Endodermal cell (in vitro differentiated cells): ENCODE measurements around the gene CNGB1. TPM values are rescaled to one million over a fixed set of nuclear protein-coding genes. Genes with fewer than 3 reads are reported as not detected.
"Not testable (repeated sequence)": the region's sequence is repeated elsewhere in the genome, so short reads cannot be mapped to it uniquely, and the experiment has no call there.

Experiments used
- DNase-seq: peaks from one replicate; pipeline ENCODE4 v3.0.0-alpha.2; 2017
- H3K27ac ChIP-seq: 2 replicates; pipeline ENCODE4 v1.5.1; 2013; ENCODE audit warnings: mild to moderate bottlenecking, low read depth, low read length, moderate library complexity
- H3K27me3 ChIP-seq: 2 replicates; pipeline ENCODE4 v1.6.1; 2013; ENCODE audit warnings: mild to moderate bottlenecking, low read length, moderate library complexity; ENCODE audit not compliant: insufficient read depth, control insufficient read depth, poor library complexity, severe bottlenecking
- H3K36me3 ChIP-seq: 2 replicates; pipeline ENCODE4 v1.7.0; 2013; ENCODE audit warnings: mild to moderate bottlenecking, low read length, moderate library complexity; ENCODE audit not compliant: control insufficient read depth, insufficient read depth
- H3K4me1 ChIP-seq: one replicate; pipeline ENCODE4 v1.7.0; 2013; ENCODE audit warnings: low read length; ENCODE audit not compliant: control insufficient read depth, insufficient read depth
- H3K4me3 ChIP-seq: 2 replicates; pipeline ENCODE4 v1.5.1; 2013; ENCODE audit warnings: mild to moderate bottlenecking, low read length, moderate library complexity
- H3K9ac ChIP-seq: 2 replicates; pipeline ENCODE4 v1.6.1; 2013; ENCODE audit warnings: mild to moderate bottlenecking, low read length, moderate library complexity; ENCODE audit not compliant: poor library complexity, severe bottlenecking; ENCODE audit errors: extremely low read depth
- H3K9me3 ChIP-seq: 2 replicates; pipeline ENCODE4 v1.6.1; 2013; ENCODE audit warnings: mild to moderate bottlenecking, low read length, moderate library complexity; ENCODE audit not compliant: control insufficient read depth
- H3K27ac Mint-ChIP-seq: 2 replicates; pipeline ENCODE4 v1.8.0; 2020; ENCODE audit warnings: mixed read lengths
- H3K27me3 Mint-ChIP-seq: 2 replicates; pipeline ENCODE4 v1.8.0; 2021; ENCODE audit warnings: mild to moderate bottlenecking, mixed read lengths; ENCODE audit not compliant: insufficient read depth
- H3K36me3 Mint-ChIP-seq: 2 replicates; pipeline ENCODE4 v1.8.0; 2020; ENCODE audit warnings: low read depth, mixed read lengths
- H3K4me1 Mint-ChIP-seq: 2 replicates; pipeline ENCODE4 v1.8.0; 2020; ENCODE audit warnings: mixed read lengths
- H3K4me3 Mint-ChIP-seq: 2 replicates; pipeline ENCODE4 v1.8.0; 2020; ENCODE audit warnings: mild to moderate bottlenecking, moderate library complexity, mixed read lengths
- H3K9me3 Mint-ChIP-seq: 2 replicates; pipeline ENCODE4 v1.8.0; 2020; ENCODE audit warnings: mild to moderate bottlenecking, mixed read lengths
- WGBS, 2 experiments: methylation state at CpG; one replicate each; pipeline versions ENCODE4 v1.1.5 to v1.1.7; 2013; ENCODE audit warnings: missing lambda C conversion rate in 2 of 2, mixed read lengths in 1 of 2; ENCODE audit not compliant: insufficient coverage in 1 of 2, insufficient read length in 1 of 2; 5-methylcytosine and 5-hydroxymethylcytosine counted together
- total RNA-seq, 2 donors: library from RNA; stranded (reverse); fragmentation: NEBNext Ultra II Directional in 1 of 2; extraction: Animal tissue kit (Norgen Biotek cat#: 25700) in 1 of 2; gene quantifications; 2 replicates in 1 of 2; 3 replicates in 1 of 2; pipeline ENCODE4 v1.2.1, GENCODE V29; 2021
- TF ChIP-seq, protein P1 (sequence below): fragments of 200-600 bp; sonication (generic); conservative IDR thresholded peaks from 2 replicates; pipeline ENCODE4 v1.5.0; 2021; ENCODE audit warnings: antibody characterized with exemption, mild to moderate bottlenecking

CNGB1 gene
- total RNA-seq, 2 donors from 2014 or later = 0.29 to 0.60 TPM

DNA sequence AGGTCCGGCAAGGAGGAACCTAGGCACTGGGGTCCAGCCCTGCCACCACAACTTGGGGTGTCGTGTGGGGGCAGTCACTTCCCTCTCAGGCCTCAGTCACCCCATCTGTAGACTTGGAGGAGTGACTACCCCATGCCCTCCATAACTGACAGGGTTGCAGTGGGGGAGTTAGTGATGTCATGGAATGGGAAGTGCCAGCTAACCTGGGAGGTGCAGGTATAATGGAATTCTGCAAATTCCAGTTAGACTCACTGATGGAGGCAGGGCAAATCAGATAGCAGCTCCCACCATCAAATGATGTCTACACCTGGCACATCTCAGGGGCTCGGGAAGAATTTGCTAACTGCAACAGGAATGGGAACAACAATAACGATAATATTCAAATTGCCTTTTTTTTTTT is 72.9 kb downstream of the CNGB1 start:
- 85 to 94% methylated on average over 4 of the region's 4 CpGs for WGBS, 2 experiments
- H3K9ac ChIP-seq = no peak overlapping the region
- H3K9me3 ChIP-seq = no peaks in the 10 kb centered on the region
- DNase-seq = no peak
- H3K27me3 ChIP-seq = no peaks in the 10 kb centered on the region
- no peaks in the 10 kb centered on the region for H3K36me3 ChIP-seq
- H3K4me1 Mint-ChIP-seq = peaks cover 17% of the 10 kb centered on the region
- no peaks in the 10 kb centered on the region for H3K4me1 ChIP-seq
- TF ChIP-seq, protein P1, sequence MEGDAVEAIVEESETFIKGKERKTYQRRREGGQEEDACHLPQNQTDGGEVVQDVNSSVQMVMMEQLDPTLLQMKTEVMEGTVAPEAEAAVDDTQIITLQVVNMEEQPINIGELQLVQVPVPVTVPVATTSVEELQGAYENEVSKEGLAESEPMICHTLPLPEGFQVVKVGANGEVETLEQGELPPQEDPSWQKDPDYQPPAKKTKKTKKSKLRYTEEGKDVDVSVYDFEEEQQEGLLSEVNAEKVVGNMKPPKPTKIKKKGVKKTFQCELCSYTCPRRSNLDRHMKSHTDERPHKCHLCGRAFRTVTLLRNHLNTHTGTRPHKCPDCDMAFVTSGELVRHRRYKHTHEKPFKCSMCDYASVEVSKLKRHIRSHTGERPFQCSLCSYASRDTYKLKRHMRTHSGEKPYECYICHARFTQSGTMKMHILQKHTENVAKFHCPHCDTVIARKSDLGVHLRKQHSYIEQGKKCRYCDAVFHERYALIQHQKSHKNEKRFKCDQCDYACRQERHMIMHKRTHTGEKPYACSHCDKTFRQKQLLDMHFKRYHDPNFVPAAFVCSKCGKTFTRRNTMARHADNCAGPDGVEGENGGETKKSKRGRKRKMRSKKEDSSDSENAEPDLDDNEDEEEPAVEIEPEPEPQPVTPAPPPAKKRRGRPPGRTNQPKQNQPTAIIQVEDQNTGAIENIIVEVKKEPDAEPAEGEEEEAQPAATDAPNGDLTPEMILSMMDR = no peak
- H3K27me3 Mint-ChIP-seq = no peaks in the 10 kb centered on the region
- H3K9me3 Mint-ChIP-seq = no peaks in the 10 kb centered on the region
- peak overlapping the region; percentile 48 for H3K27ac Mint-ChIP-seq
- no peaks in the 10 kb centered on the region for H3K36me3 Mint-ChIP-seq
- H3K4me3 Mint-ChIP-seq = no peak overlapping the region
- no peak overlapping the region for H3K27ac ChIP-seq
- H3K4me3 ChIP-seq = no peak overlapping the region

DNA sequence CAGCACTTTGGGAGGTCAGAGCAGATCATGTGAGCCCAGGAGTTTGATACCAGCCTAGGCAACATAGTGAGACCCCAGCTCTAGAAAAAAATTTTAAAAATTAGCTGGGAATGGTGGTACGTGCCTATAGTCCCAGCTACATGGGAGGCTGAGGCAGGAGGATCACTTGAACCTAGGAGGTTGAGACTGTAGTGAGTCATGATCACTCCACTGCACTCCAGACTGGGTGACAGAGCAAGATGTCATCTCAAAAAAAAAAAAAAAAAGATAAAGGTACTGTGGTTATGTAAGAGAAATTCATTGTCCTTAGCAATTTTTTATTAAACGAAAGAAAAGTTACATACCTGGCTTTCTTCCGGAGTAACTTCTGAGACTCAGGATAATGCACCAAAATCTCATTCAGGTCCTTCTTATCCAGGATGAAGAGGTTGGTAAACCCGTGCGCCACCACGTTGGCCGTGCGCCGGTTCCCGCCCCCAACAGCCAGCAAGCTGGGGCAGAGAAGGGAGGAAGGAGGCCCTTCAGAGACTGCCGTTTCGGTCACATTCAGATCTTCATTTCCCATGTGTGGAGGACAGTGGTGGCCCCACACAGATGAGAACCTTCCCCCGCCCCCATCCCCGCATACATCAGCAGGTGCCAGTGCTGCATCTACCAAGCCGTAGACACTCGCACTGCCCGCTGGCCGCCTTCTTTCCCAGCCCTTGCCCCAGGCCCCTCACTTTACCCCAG is 73.7 kb downstream of the CNGB1 start:
- WGBS, 2 experiments = 88 to 89% methylated on average over 17 to 18 of the region's 18 CpGs
- no peak overlapping the region for H3K27ac ChIP-seq
- H3K9me3 ChIP-seq = no peaks in the 10 kb centered on the region
- DNase-seq = no peak
- H3K36me3 ChIP-seq = no peaks in the 10 kb centered on the region
- no peak overlapping the region for H3K4me3 Mint-ChIP-seq
- H3K9me3 Mint-ChIP-seq = no peaks in the 10 kb centered on the region
- H3K9ac ChIP-seq = no peak overlapping the region
- TF ChIP-seq, protein P1 = no peak
- H3K4me1 ChIP-seq = no peaks in the 10 kb centered on the region
- H3K4me3 ChIP-seq = no peak overlapping the region
- H3K4me1 Mint-ChIP-seq = peaks cover 17% of the 10 kb centered on the region
- H3K27me3 ChIP-seq = no peaks in the 10 kb centered on the region
- H3K36me3 Mint-ChIP-seq = no peaks in the 10 kb centered on the region
- no peaks in the 10 kb centered on the region for H3K27me3 Mint-ChIP-seq
- H3K27ac Mint-ChIP-seq = peak overlapping the region; percentile 29

DNA sequence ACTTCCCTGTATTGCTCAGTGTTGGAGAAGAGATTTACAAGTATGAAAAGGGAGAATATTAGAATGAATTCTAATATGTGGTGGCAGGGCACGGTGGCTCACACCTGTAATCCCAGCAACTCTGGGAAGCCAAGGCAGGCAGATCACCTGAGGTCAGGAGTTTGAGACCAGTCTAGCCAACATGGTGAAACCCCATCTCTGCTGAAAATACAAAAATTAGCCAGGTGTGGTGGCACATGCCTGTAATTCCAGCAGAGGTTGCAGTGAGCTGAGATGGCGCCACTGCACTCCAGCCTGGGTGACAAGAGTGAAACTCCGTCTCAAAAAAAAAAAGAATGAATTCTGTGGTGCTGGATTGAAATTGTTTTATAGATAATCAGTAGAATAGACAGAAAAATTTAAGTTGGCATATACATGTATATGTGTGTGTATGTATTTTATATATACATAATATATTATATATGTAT is 75.8 kb downstream of the CNGB1 start:
- not testable (repeated sequence) for H3K4me3 Mint-ChIP-seq, H3K27me3 Mint-ChIP-seq, H3K36me3 Mint-ChIP-seq, H3K4me3 ChIP-seq, H3K27ac Mint-ChIP-seq, H3K36me3 ChIP-seq, H3K27me3 ChIP-seq, H3K27ac ChIP-seq, H3K4me1 ChIP-seq, H3K9ac ChIP-seq, H3K9me3 ChIP-seq, H3K9me3 Mint-ChIP-seq, DNase-seq
- TF ChIP-seq, protein P1 = peak; percentile 57
- peaks cover 17% of the 10 kb centered on the region for H3K4me1 Mint-ChIP-seq
- WGBS, 2 experiments = 88 to 90% methylated on average over 2 to 3 of the region's 3 CpGs
